ENCODE results near the gene BHLHE40. TPM values are rescaled to one million over a fixed set of nuclear protein-coding genes. Genes with fewer than 3 reads are reported as not detected.

BHLHE40 gene
- total and polyA plus RNA-seq, 10 of the 15 experiments (the other 5 are each of a cell fraction or from before 2014, with no cell fraction given) = 25.2 to 106 (median 51.4) TPM

- peaks cover 36% of the 10 kb centered on the region for H3K79me2 ChIP-seq (ENCODE audit: control insufficient read depth, insufficient read depth, low read length)
- RAD21 ChIA-PET (ENCODE audit: unreplicated experiment) = interaction anchor here (1.1 to 16.1 kb wide), 13 partner anchors 8 to 275 kb away, joined by 3 to 421 read pairs (median 28); partner anchors contain the start of gene BHLHE40
- no peaks in the 10 kb centered on the region for H3K9me3 ChIP-seq (replicated peaks; ENCODE audit: control insufficient read depth, insufficient read depth, low read length)
- peak overlapping the region; percentile 70 for H3K4me3 ChIP-seq
- peak overlapping the region; percentile 99 for H3K4me2 ChIP-seq (ENCODE audit: control insufficient read depth, insufficient read depth)
- FAIRE-seq = no peak
- BruUV-seq (replicated peaks) = no TSS peak
- H4K20me1 ChIP-seq (ENCODE audit: control insufficient read depth, insufficient read depth) = no peaks in the 10 kb centered on the region
- CTCF ChIA-PET = interaction anchor here (0.8 to 14.2 kb wide), 9 partner anchors 9 to 276 kb away, joined by 3 to 330 read pairs (median 6); no protein-coding TSS in a partner anchor
- H2AFZ ChIP-seq (ENCODE audit: control insufficient read depth, low read depth, low read length) = peak overlapping the region; percentile 77
- no peaks in the 10 kb centered on the region for H3K27me3 ChIP-seq (replicated peaks in 1 of 2; ENCODE audit: control insufficient read depth in 2 of 2, insufficient read depth in 2 of 2, low read length in 1 of 2)
- ATAC-seq = peak; percentile 69
- intact Hi-C loops (cut with micrococcal nuclease; ENCODE audit: unreplicated experiment) = loop anchor here (10.0 kb wide), 1 partner anchor 482 kb away; no protein-coding TSS in a partner anchor
- H3K4me1 ChIP-seq (ENCODE audit: control insufficient read depth, insufficient read depth, low read length) = peaks cover 38% of the 10 kb centered on the region
- WGBS (ENCODE audit: insufficient coverage, insufficient replicate concordance, low lambda C conversion rate, missing lambda C conversion rate) = 3% methylated on average over 34 of the region's 44 CpGs
- SMC1A ChIA-PET (ENCODE audit: uncharacterized antibody, unreplicated experiment) = interaction anchor here (0.6 to 13.6 kb wide), 22 partner anchors 10 to 291 kb away, joined by 3 to 186 read pairs (median 4); no protein-coding TSS in a partner anchor
- peak overlapping the region; percentile 86 for H3K27ac ChIP-seq (ENCODE audit: control insufficient read depth, insufficient read depth)
- POLR2A ChIA-PET = interaction anchor here (0.5 to 14.4 kb wide), 14 partner anchors 11 to 1320 kb away, joined by 3 to 230 read pairs (median 4); no protein-coding TSS in a partner anchor
- peak overlapping the region; percentile 74 for H3K9ac ChIP-seq (ENCODE audit: control insufficient read depth, insufficient read depth, low read length)
- H3K36me3 ChIP-seq (ENCODE audit: control insufficient read depth in 2 of 2, insufficient read depth in 2 of 2, low read length in 1 of 2) = peaks cover 5 to 7% of the 10 kb centered on the region in 2 experiments
- no peak for DNase-seq (ENCODE audit: low read depth, low spot score)
- in situ Hi-C loops (cut with MboI) = no loop called here
- no peak for TF ChIP-seq BCLAF1 (IDR thresholded peaks at IDR 0.05)
- TF ChIP-seq HCFC1 (IDR thresholded peaks at IDR 0.05; ENCODE audit: low read length) = no peak
- TF ChIP-seq NR2F1 (conservative IDR thresholded peaks at IDR 0.05) = peak; percentile 91
- TF ChIP-seq MYC (IDR thresholded peaks at IDR 0.05; ENCODE audit: insufficient read depth, insufficient read length, insufficient replicate concordance, low read length, severe bottlenecking) = no peak
- no peak for TF ChIP-seq IRF3 (IDR thresholded peaks at IDR 0.05)
- TF ChIP-seq PAX5 (IDR thresholded peaks at IDR 0.05; ENCODE audit: borderline replicate concordance, low read depth, low read length) = peak; percentile 65; the same call in 1 of the 2 replicates
- TF ChIP-seq NR2C1 (IDR thresholded peaks at IDR 0.05) = no peak
- TF ChIP-seq CHD1 (IDR thresholded peaks at IDR 0.05; ENCODE audit: low read depth, low read length) = no peak
- TF ChIP-seq CEBPB (IDR thresholded peaks at IDR 0.05; ENCODE audit: borderline replicate concordance in 1 of 2, low read depth in 2 of 2, low read length in 2 of 2) = no peak
- TF ChIP-seq USF2 (IDR thresholded peaks at IDR 0.05; ENCODE audit: borderline replicate concordance, low read depth, low read length) = no peak
- 0 out of 2 replicates have a peak, but pooled peaks have one; percentile 58 for TF ChIP-seq SIN3A (IDR thresholded peaks at IDR 0.05; ENCODE audit: low read depth, low read length)
Observed at GRCh38 chr3:4986782-4987537, 7.7 kb downstream of the BHLHE40 start.

All from GM12878 (cell line).